KMS-11 (cell line): Measurements from ENCODE around the gene PDZD7.

Source experiments
- H2AFZ ChIP-seq: fragments of 200-600 bp; sonication (generic); 2 replicates; pipeline ENCODE4 v1.6.1; 2016; ENCODE audit warnings: antibody characterized with exemption, mixed run types, low read depth
- H3K27ac ChIP-seq: fragments of 200-600 bp; sonication (generic); 2 replicates; pipeline ENCODE4 v1.6.1; 2016; ENCODE audit warnings: mild to moderate bottlenecking, mixed run types
- H3K27me3 ChIP-seq: fragments of 200-600 bp; sonication (generic); 2 replicates; pipeline ENCODE4 v1.6.1; 2017; ENCODE audit warnings: mild to moderate bottlenecking, low read depth, mixed run types, moderate library complexity; ENCODE audit not compliant: insufficient read depth
- H3K36me3 ChIP-seq: fragments of 200-600 bp; sonication (generic); 2 replicates; pipeline ENCODE4 v1.6.1; 2017; ENCODE audit warnings: mild to moderate bottlenecking, mixed run types; ENCODE audit not compliant: insufficient read depth
- H3K4me1 ChIP-seq: fragments of 200-600 bp; sonication (generic); 2 replicates; pipeline ENCODE4 v1.6.1; 2016; ENCODE audit warnings: mild to moderate bottlenecking, low read depth, mixed run types; ENCODE audit not compliant: poor library complexity, severe bottlenecking
- H3K4me2 ChIP-seq: fragments of 200-600 bp; sonication (generic); 2 replicates; pipeline ENCODE4 v1.7.0; 2016; ENCODE audit warnings: mild to moderate bottlenecking, mixed run types
- H3K4me3 ChIP-seq: fragments of 200-600 bp; sonication (generic); IDR thresholded peaks from 2 replicates; pipeline ENCODE4 v1.6.1; 2017; ENCODE audit warnings: low read depth, low read length, mixed read lengths; ENCODE audit not compliant: insufficient read depth
- H3K79me2 ChIP-seq: fragments of 200-600 bp; sonication (generic); 2 replicates; pipeline ENCODE4 v1.6.1; 2016; ENCODE audit warnings: low read depth, mixed run types; ENCODE audit not compliant: insufficient read depth
- H3K9ac ChIP-seq: fragments of 200-600 bp; sonication (generic); 2 replicates; pipeline ENCODE4 v1.6.1; 2016; ENCODE audit warnings: mild to moderate bottlenecking, mixed run types
- H4K20me1 ChIP-seq: fragments of 200-600 bp; sonication (generic); 2 replicates; pipeline ENCODE4 v1.6.1; 2016; ENCODE audit warnings: mild to moderate bottlenecking, mixed run types; ENCODE audit not compliant: insufficient read depth
- TF ChIP-seq, protein P1 (sequence below): fragments of 200-600 bp; sonication (generic); conservative IDR thresholded peaks from 2 replicates; pipeline ENCODE4 v1.6.1; 2017; ENCODE audit warnings: low read depth, mild to moderate bottlenecking, antibody characterized with exemption, low read length, moderate library complexity, mixed read lengths

Gene PDZD7

DNA sequence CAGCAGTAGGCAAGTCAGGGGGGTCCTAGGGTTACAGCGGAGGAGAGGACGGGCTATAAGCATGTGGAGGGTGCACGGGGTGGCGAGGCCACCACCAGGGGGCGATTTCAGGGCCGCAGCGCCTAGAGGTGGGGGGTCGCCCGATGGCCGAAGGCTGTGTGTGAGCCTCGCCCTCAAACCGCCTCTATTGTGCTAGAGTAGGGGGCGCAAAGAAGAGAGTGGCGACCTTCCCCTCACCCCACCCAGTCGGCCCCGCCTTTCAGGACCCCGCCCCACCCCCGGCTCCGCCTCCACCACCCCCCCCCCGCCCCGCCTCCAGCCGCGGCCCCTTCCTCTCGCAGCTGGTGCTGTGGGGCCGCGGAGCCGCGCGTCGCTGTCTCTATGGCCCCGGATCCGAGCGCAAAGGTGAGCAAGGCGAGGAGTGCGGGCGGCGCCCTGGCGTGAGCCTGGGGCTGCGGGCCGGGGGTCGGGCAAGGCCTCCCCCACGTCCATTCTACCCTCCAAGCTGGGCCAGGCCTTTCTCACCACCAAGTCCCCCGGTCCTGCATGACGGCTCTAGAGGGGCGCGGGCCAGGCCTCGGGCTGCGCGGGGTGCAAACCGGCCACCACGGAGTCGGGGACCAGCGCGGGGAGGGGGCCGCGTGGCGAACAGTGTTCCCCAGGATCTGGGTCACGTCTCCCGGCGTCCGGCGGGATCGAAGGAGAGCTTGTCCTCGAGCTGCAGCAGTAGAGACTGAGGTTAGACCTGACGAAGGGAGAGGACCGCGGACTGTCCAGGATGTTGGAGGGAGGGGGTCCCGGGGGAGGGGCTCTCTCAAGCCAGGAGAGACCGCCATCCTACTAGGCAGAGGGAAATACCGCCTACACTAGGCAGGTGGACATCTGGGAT lies 61.5 kb downstream of the PDZD7 start, which contains the start of gene SEMA4G:
SEMA4G (plus strand) TSS at position 318 of the 889 bp plus-strand sequence. CDS start 3,409 bp downstream, outside the sequence.
- H3K9ac ChIP-seq, result no peak within 1 kb of the TSS

DNA sequence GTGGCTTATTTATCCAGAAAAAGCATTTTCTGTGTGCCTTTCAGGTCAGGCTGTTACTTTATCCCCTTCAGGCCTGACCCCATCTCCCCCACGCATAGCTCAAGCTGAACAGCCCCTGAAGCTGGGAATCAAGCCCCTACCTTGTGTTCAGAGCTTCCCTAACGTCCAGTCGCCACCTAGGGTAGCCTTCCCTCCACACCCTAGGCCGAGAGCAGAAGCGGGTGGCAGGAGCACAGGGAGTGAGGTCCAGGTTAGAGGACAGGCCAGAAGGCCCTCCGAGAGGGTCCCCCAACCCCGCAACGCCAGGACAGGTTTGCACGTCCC lies 62.1 kb downstream of the PDZD7 start:
- no peaks in the 10 kb centered on the region for H4K20me1 ChIP-seq
- TF ChIP-seq, protein P1, sequence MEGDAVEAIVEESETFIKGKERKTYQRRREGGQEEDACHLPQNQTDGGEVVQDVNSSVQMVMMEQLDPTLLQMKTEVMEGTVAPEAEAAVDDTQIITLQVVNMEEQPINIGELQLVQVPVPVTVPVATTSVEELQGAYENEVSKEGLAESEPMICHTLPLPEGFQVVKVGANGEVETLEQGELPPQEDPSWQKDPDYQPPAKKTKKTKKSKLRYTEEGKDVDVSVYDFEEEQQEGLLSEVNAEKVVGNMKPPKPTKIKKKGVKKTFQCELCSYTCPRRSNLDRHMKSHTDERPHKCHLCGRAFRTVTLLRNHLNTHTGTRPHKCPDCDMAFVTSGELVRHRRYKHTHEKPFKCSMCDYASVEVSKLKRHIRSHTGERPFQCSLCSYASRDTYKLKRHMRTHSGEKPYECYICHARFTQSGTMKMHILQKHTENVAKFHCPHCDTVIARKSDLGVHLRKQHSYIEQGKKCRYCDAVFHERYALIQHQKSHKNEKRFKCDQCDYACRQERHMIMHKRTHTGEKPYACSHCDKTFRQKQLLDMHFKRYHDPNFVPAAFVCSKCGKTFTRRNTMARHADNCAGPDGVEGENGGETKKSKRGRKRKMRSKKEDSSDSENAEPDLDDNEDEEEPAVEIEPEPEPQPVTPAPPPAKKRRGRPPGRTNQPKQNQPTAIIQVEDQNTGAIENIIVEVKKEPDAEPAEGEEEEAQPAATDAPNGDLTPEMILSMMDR, result no peak; the same call in 1 of the 2 replicates
- H3K27me3 ChIP-seq, result no peaks in the 10 kb centered on the region
- no peak overlapping the region for H3K27ac ChIP-seq
- H3K4me2 ChIP-seq, result peak overlapping the region; percentile 50; the same call in 1 of the 2 replicates
- H3K4me3 ChIP-seq, result no peak overlapping the region
- H3K4me1 ChIP-seq, result peaks cover 8% of the 10 kb centered on the region
- H3K79me2 ChIP-seq, result no peaks in the 10 kb centered on the region
- H3K9ac ChIP-seq, result no peak overlapping the region
- peak overlapping the region; percentile 59; the same call in 1 of the 2 replicates for H2AFZ ChIP-seq
- H3K36me3 ChIP-seq, result no peaks in the 10 kb centered on the region

More for the DNA sequence above, 61.5 kb downstream of the PDZD7 start, which contains the start of gene SEMA4G:
- Histone ChIP-seq H4K20me1 (no peaks in the 10 kb centered on the region), H3K4me1 (peaks cover 8% of the 10 kb centered on the region), H3K36me3 (no peaks in the 10 kb centered on the region), H3K27me3 (no peaks in the 10 kb centered on the region), H3K27ac (no peak within 1 kb of the TSS), H3K4me3 (no peak within 1 kb of the TSS), H2AFZ (peak within 1 kb of the TSS; percentile 64; the same call in 1 of the 2 replicates), H3K79me2 (no peaks in the 10 kb centered on the region), H3K4me2 (peak within 1 kb of the TSS; percentile 77)
- TF ChIP-seq, protein P1, result peak; percentile 69; the same call in 1 of the 2 replicates

DNA sequence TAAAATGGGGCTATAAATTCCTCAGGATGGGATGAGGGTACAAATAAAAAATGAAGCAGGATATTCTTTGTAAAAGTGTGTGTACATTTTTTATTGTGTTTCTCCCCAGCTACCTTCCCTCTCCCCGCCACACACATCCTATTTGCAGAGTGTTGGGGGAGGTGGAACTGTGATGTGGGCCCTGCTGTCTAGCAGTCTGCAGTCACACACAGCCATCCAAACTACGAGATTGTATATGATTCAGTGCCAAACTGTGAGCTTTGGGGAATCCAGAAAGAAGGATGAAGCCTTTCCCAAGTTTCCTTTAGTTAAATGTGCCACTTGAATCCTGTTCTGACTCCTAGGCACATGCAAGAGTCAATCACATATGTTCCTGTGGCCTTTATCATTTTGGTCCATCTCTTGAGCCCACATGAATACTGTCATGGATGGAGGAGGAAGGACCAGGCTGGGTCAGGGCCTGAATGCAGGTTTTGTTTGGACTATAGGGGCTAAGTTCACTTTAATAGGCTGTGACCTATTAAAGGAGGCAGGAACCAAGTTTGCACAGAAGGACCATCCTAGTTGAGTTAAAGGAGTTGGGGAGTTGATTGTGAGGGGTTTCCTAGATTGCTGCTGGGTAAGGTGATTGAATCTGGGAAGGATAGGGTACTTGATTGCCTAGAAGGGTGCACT lies 62.7 kb downstream of the PDZD7 start:
- Histone ChIP-seq H3K4me3 (no peak overlapping the region), H3K4me2 (no peak overlapping the region)

DNA sequence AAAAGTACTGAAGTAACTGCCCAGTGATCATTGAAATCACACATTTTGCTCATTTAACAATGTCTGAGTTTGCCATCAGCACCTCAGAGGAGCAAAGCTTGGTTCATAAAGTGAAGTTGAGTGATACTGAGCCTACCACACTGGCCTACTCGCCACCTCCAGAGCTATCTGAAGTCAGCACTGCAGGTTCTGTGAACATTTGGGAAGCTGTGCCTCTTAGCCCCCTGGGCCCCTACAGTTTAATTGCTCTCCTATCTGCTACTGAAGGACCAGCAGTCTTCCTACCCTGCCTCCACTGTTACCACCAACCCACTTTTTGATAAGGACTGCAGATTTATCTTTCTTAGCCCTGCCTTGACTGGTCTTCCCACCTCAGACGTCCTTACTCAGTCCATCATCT lies 63.6 kb downstream of the PDZD7 start:
- Histone ChIP-seq H3K36me3 (no peaks in the 10 kb centered on the region), H4K20me1 (no peaks in the 10 kb centered on the region), H3K27me3 (no peaks in the 10 kb centered on the region), H3K27ac (no peak overlapping the region), H3K79me2 (no peaks in the 10 kb centered on the region), H3K4me3 (no peak overlapping the region), H2AFZ (no peak overlapping the region), H3K4me2 (no peak overlapping the region), H3K4me1 (peaks cover 8% of the 10 kb centered on the region), H3K9ac (no peak overlapping the region)
- TF ChIP-seq, protein P1, result no peak

More for the DNA sequence above, 62.7 kb downstream of the PDZD7 start:
- no peaks in the 10 kb centered on the region for H3K79me2 ChIP-seq
- H2AFZ ChIP-seq, result peak overlapping the region; percentile 59; the same call in 1 of the 2 replicates
- TF ChIP-seq, protein P1, result no peak
- no peaks in the 10 kb centered on the region for H3K27me3 ChIP-seq
- H4K20me1 ChIP-seq, result no peaks in the 10 kb centered on the region
- no peaks in the 10 kb centered on the region for H3K36me3 ChIP-seq
- H3K9ac ChIP-seq, result no peak overlapping the region
- peaks cover 8% of the 10 kb centered on the region for H3K4me1 ChIP-seq
- no peak overlapping the region for H3K27ac ChIP-seq
